Measurements from ENCODE around the gene CCL20. TPM values are rescaled to one million over a fixed set of nuclear protein-coding genes. Genes with fewer than 3 reads are reported as not detected.

Gene CCL20
- total and polyA plus RNA-seq, 2 of the 13 experiments (the other 11 are each of a cell fraction or from before 2014, with no cell fraction given) = 223 to 903 TPM

DNA sequence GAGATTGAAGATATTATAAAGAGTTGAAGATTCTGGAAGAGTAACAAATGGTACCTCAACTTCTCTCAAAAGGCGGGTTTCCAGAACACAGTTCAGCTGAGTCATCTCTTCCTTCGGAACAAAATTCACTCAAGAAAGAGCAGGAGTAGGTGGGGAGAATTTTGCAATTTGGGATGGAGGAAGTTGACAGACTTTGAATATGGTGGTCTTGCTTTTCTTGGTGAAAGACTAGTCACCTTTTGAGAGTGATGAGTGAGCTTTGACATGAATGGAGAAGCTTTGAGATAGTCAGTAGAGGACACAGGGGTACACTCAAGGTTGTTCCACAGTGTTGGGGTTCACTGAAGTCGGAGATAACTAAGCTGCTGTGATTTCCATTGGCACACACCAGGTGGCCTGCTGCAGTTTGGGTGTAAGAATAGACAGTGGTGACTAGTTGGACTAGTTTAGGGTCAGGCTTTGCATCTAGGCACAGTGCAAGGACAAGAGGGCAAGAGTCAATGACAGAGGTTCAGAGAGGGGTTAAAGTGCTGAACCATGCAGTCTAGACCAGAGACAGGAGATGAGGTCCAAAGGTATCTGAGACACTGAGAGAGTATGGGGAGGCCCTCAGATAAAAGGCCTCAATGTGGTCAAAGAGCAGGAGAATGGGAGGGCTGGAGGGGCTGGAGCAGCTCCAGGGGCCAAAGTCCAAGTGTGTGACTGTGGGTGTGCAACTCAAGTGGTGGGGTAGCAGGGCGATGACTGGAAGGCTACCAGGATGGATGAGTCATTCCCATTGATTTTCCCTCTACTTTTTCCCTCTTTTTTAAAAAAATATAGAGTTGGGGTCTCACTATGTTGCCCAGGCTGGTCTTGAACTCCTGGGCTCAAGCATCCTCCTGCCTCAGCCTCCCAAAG lies 7.7 kb downstream of the CCL20 start (continued):
- TF ChIP-seq SSRP1 (CRISPR knock-in tag; IDR thresholded peaks at IDR 0.05) (peak; percentile 91), HOXD1 (CRISPR knock-in tag; IDR thresholded peaks at IDR 0.05) (no peak), KDM1A (CRISPR knock-in tag; IDR thresholded peaks at IDR 0.05) (peak; percentile 91), AKAP8 (CRISPR knock-in tag; IDR thresholded peaks at IDR 0.05) (0 out of 2 replicates have a peak, but pooled peaks have one; percentile 60), KLF9 (CRISPR knock-in tag; IDR thresholded peaks at IDR 0.05; ENCODE audit: low read depth) (no peak), ZFP36L1 (CRISPR knock-in tag; IDR thresholded peaks at IDR 0.05) (peak; percentile 85; the same call in 1 of the 2 replicates), ATAD3A (CRISPR knock-in tag; IDR thresholded peaks at IDR 0.05) (no peak), ZNF563 (CRISPR knock-in tag; IDR thresholded peaks at IDR 0.05) (0 out of 2 replicates have a peak, but pooled peaks have one; percentile 33), ZNF136 (CRISPR knock-in tag; IDR thresholded peaks at IDR 0.05; ENCODE audit: low read depth) (no peak), ZBTB7B (CRISPR knock-in tag; IDR thresholded peaks at IDR 0.05) (peak; percentile 86), ZNF670 (CRISPR knock-in tag; IDR thresholded peaks at IDR 0.05; ENCODE audit: borderline replicate concordance) (peak; percentile 62), TARDBP (CRISPR knock-in tag; IDR thresholded peaks at IDR 0.05) (peak; percentile 89), HHEX (CRISPR knock-in tag; IDR thresholded peaks at IDR 0.05) (peak; percentile 78; the same call in 1 of the 2 replicates), CENPT (CRISPR knock-in tag; IDR thresholded peaks at IDR 0.05; ENCODE audit: low read depth) (no peak), CHCHD3 (CRISPR knock-in tag; IDR thresholded peaks at IDR 0.05) (no peak), CBFB (CRISPR knock-in tag; IDR thresholded peaks at IDR 0.05) (0 out of 2 replicates have a peak, but pooled peaks have one; percentile 51), ZNF644 (CRISPR knock-in tag; IDR thresholded peaks at IDR 0.05; ENCODE audit: low read depth) (peak; percentile 99), HCFC1 (IDR thresholded peaks at IDR 0.05; ENCODE audit: low read depth, low read length) (0 out of 2 replicates have a peak, but pooled peaks have one; percentile 32), GATAD2A (CRISPR knock-in tag; IDR thresholded peaks at IDR 0.05) (peak; percentile 98), NR3C1 (CRISPR knock-in tag; IDR thresholded peaks at IDR 0.05) (no peak), KAT7 (CRISPR knock-in tag; IDR thresholded peaks at IDR 0.05; ENCODE audit: borderline replicate concordance) (peak; percentile 72; the same call in 1 of the 2 replicates)
- TF ChIP-seq, protein P1, sequence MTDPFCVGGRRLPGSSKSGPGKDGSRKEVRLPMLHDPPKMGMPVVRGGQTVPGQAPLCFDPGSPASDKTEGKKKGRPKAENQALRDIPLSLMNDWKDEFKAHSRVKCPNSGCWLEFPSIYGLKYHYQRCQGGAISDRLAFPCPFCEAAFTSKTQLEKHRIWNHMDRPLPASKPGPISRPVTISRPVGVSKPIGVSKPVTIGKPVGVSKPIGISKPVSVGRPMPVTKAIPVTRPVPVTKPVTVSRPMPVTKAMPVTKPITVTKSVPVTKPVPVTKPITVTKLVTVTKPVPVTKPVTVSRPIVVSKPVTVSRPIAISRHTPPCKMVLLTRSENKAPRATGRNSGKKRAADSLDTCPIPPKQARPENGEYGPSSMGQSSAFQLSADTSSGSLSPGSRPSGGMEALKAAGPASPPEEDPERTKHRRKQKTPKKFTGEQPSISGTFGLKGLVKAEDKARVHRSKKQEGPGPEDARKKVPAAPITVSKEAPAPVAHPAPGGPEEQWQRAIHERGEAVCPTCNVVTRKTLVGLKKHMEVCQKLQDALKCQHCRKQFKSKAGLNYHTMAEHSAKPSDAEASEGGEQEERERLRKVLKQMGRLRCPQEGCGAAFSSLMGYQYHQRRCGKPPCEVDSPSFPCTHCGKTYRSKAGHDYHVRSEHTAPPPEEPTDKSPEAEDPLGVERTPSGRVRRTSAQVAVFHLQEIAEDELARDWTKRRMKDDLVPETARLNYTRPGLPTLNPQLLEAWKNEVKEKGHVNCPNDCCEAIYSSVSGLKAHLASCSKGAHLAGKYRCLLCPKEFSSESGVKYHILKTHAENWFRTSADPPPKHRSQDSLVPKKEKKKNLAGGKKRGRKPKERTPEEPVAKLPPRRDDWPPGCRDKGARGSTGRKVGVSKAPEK (CRISPR knock-in tag; IDR thresholded peaks at IDR 0.05; ENCODE audit: borderline replicate concordance) = 0 out of 2 replicates have a peak, but pooled peaks have one; percentile 46
- TF ChIP-seq, protein P2, sequence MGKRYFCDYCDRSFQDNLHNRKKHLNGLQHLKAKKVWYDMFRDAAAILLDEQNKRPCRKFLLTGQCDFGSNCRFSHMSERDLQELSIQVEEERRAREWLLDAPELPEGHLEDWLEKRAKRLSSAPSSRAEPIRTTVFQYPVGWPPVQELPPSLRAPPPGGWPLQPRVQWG (CRISPR knock-in tag; IDR thresholded peaks at IDR 0.05; ENCODE audit: borderline replicate concordance, low read depth) = no peak
- TF ChIP-seq, protein P3, sequence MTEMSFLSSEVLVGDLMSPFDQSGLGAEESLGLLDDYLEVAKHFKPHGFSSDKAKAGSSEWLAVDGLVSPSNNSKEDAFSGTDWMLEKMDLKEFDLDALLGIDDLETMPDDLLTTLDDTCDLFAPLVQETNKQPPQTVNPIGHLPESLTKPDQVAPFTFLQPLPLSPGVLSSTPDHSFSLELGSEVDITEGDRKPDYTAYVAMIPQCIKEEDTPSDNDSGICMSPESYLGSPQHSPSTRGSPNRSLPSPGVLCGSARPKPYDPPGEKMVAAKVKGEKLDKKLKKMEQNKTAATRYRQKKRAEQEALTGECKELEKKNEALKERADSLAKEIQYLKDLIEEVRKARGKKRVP (CRISPR knock-in tag; IDR thresholded peaks at IDR 0.05) = peak in 1 of 2 experiments; percentile 68; a peak in 2 of 4 replicates
- TF ChIP-seq, protein P4, sequence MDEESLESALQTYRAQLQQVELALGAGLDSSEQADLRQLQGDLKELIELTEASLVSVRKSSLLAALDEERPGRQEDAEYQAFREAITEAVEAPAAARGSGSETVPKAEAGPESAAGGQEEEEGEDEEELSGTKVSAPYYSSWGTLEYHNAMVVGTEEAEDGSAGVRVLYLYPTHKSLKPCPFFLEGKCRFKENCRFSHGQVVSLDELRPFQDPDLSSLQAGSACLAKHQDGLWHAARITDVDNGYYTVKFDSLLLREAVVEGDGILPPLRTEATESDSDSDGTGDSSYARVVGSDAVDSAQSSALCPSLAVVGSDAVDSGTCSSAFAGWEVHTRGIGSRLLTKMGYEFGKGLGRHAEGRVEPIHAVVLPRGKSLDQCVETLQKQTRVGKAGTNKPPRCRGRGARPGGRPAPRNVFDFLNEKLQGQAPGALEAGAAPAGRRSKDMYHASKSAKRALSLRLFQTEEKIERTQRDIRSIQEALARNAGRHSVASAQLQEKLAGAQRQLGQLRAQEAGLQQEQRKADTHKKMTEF (CRISPR knock-in tag; IDR thresholded peaks at IDR 0.05) = peak; percentile 94
